GM19397 (cell line): ENCODE measurements around the gene R3HDM4.
"Not testable (repeated sequence)": the region's sequence is repeated elsewhere in the genome, so short reads cannot be mapped to it uniquely, and the experiment has no call there.

Experiments
- ATAC-seq: cut with Tn5 transposase; IDR thresholded peaks from one replicate; pipeline ENCODE4 v1.9.1; 2021; ENCODE audit warnings: mild to moderate bottlenecking, moderate library complexity; ENCODE audit not compliant: unreplicated experiment

The R3HDM4 gene

DNA sequence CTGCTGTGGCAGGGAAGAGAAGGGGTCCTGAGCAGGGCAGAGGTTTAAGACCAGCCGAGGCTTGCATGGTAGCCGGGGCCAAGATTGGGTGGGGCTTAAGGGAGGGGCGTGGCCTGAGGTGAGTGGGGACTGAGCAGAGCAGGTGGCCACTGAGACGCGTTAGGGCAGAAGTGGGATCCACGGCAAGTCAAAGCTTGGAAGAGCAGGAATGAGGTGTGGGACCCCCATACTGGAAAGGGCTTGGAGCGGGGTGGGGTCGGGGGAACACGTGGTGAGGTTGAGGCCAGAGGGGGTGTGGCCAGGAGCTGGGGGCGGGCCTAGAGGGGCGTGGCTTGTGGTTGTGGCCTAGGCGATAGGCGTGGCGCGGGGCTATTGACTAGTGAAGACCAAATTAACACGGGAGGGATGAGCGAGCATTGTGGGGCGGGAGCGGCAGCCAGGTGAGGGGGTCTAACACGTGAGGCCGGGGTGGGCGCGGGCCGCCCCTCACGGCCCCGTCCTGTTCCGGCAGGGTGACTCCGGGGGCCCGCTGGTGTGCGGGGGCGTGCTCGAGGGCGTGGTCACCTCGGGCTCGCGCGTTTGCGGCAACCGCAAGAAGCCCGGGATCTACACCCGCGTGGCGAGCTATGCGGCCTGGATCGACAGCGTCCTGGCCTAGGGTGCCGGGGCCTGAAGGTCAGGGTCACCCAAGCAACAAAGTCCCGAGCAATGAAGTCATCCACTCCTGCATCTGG lies 50.3 kb downstream of the R3HDM4 start:
- ATAC-seq: no peak

DNA sequence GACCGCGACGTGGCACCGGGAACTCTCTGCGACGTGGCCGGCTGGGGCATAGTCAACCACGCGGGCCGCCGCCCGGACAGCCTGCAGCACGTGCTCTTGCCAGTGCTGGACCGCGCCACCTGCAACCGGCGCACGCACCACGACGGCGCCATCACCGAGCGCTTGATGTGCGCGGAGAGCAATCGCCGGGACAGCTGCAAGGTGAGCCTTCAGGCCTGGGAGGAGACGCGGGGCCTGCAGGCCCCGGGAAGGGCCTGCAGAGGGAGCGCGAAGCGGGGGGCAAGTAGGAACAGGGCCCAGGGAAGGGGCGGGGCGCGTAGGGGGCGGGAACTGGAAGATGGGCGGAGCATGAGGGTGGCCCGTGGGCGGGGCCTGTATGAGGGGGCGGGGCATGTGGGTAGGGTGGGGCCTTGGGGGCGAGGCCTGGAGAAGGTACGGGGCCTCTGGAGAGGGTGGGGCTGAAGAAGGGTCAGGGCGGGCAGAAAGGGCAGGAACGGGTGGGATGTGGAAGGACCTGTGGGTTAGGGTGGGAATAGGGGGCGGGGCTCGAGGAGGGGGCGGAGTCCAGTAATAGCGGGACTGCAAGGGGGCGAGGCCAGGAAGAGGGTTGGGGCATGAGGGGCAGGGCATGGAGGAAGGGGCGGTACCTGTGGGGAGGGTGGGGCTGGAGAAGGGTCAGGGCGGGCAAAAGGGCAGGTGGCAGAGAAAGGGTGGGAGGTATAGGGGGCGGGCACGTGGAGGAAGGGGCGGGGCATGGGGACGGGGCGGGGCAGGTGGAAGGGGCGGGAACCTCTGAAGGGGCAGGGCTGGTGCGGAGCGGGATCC lies 51.1 kb downstream of the R3HDM4 start:
- ATAC-seq: no peak

DNA sequence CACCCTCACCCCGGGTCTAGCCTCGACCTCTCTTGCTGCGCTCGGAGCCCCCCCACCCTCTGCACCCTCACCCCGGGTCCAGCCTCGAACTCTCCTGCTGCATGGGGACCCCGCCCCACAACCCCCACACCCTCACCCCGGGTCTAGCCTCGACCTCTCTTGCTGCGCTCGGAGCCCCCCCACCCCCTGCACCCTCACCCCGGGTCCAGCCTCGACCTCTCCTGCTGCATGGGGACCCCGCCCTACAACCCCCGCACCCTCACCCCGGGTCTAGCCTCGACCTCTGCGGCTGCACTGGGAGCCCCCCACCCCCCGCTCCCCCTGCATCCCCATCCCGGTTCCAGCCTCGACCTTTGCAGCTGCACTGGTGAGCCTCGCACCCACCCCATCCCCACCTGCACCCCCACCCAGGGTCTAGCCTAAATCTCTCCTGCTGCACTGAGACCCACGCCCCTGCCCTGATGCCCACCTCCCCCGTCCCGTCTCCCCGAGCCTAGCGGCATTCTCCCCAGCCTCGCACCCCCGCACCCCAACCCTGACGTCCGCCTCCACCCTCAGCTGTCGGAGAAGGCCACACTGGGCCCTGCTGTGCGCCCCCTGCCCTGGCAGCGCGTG lies 51.8 kb downstream of the R3HDM4 start:
- no peak for ATAC-seq

DNA sequence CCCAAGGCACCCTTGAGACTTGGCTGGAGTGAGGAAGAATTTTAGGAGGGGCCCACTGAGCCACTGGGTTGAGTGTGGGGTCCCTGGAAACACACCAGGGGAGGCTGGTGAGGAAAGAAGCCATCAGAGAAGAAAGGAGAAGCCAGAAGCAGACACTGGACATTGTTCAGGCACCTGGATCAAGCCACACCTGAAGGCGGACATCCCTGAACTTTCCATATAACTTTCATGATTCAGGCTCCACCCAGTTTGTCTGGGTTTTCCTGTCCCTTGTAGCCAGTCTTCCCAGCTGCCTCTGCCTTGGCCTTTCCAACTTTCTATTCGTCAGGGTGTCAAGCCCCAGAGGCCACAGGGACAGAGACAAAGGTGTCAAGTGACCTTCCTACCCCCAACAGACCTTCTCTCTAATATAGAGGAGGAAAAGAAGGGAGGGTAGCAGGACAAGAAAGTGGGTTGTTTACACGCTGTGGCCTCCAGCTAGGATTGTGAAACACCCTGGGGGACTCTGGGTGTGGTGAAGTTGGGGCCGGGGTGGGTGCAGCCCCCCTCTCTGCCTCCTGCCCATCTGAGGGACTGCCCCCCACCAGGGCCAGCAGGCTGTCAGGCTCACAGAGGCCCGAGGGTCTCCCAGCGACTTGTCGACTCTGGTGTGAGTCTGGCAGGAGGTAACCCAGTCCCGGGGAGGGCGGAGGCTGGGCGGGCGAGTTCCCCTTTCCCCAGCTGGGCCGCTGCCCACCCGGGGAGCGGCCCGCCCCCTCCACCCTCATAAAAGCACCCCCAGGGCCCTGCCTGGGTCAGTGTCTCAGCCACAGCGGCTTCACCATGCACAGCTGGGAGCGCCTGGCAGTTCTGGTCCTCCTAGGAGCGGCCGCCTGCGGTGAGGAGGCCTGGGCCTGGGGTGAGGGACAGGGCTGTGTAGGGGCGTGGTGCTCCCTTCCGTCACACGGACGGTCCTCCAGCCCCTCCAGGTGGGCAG lies 53.9 kb downstream of the R3HDM4 start, which contains the start of gene CFD:
Gene CFD (plus strand): TSS at position 797 of the 976 bp plus-strand sequence. CDS start 26 bp downstream, at position 823.
- no peak for ATAC-seq

DNA sequence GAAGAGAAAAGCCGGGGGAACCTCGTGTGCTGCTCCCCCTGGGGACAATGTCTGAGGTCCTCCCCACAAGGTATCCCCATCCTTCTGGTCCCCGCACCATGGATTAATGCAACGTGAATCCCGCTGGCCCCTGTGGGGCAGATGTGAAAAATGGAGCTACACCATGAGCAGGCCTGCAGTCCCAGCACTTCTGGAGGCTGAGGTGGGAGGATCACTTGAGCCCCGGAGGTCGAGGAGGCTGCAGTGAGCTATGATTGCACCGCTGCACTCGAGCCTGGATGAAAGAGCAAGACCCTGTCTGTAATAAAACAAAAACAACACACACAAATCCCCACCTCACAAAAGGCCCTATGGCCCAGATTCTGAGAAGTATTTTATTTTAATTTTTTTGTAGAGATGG lies 54.7 kb downstream of the R3HDM4 start:
- ATAC-seq: no peak

DNA sequence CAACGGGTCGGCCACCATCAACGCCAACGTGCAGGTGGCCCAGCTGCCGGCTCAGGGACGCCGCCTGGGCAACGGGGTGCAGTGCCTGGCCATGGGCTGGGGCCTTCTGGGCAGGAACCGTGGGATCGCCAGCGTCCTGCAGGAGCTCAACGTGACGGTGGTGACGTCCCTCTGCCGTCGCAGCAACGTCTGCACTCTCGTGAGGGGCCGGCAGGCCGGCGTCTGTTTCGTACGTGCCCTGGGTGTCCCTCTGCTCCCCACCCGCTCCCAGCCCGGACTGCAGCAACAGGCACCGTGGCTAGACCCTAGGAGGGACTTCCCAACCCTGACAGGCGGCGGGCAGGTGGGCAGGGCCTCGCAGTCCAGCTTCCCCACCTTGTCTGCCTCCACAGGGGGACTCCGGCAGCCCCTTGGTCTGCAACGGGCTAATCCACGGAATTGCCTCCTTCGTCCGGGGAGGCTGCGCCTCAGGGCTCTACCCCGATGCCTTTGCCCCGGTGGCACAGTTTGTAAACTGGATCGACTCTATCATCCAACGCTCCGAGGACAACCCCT lies 57.4 kb downstream of the R3HDM4 start:
- ATAC-seq: no peak

DNA sequence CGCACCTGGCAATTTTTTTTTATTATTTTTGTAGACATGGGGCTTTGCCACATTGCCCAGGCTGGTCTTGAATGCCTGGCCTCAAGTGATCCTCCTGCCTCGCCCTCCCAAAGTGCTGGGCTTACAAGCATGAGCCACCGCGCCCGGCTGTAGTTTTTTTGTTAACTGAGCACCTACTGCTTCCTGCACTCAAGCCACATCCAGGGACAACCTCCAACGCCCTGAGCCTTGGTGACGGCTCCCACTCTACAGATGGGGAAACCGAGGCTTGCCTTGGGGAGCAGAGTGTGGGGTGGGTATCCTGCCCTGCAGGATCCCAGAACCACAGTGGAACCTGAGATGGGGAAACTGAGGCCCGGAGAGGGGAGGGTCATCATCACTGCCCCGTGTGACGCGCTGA lies 57.9 kb downstream of the R3HDM4 start:
- ATAC-seq: no peak

DNA sequence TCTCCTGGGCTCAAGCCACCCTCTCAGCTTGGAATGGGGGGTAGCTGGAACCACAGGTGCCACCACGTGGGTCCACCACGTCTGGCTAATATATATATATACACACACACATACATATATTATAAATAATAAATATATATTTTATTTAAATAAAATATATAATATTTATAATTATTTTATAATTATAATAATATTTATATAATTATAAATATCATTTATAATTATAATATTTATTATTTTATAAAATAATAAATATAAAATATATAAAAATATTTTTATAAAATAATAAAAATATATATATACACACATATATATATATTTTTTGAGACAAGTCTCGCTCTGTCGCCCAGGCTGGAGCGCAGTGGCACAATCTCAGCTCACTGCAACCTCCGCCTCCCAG lies 58.5 kb downstream of the R3HDM4 start:
- ATAC-seq: no peak

DNA sequence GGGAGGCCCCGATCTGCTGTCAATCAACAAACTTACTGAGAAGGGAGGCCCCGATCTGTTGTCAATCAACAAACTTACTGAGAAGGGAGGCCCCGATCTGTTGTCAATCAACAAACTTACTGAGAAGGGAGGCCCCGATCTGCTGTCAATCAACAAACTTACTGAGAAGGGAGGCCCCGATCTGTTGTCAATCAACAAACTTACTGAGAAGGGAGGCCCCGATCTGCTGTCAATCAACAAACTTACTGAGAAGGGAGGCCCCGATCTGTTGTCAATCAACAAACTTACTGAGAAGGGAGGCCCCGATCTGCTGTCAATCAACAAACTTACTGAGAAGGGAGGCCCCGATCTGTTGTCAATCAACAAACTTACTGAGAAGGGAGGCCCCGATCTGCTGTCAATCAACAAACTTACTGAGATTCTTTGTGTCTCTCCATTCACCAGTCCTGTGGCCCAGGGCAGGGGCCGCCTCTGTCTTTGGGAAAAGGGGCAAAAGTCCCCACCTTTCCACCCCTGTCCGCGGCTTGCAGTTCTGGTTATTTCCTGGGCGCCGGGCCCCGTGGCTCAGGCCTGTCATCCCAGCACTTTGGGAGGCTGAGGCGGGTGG lies 59.3 kb downstream of the R3HDM4 start:
- not testable (repeated sequence) for ATAC-seq

DNA sequence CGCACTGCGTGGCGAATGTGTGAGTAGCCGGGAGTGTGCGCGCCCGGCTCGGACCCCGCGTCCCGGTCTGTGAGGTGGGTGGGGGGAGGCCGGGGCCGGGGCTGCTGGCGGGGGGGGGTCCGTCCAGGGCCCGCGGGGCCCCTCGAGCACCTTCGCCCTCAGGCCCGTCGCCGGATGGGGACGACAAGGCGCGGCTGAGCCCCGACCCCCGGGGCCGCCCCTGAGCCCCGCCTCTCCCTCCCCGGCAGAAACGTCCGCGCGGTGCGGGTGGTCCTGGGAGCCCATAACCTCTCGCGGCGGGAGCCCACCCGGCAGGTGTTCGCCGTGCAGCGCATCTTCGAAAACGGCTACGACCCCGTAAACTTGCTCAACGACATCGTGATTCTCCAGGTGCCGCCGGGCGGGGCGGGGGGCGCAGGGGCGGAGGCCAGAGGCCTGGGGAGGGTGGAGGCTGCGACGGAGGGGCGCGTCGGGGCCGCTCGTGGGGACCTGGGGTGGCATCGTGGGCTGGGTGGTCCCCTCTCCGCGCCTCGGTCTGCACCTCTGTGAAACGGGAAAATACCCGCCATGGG lies 59.9 kb downstream of the R3HDM4 start:
- ATAC-seq: no peak

DNA sequence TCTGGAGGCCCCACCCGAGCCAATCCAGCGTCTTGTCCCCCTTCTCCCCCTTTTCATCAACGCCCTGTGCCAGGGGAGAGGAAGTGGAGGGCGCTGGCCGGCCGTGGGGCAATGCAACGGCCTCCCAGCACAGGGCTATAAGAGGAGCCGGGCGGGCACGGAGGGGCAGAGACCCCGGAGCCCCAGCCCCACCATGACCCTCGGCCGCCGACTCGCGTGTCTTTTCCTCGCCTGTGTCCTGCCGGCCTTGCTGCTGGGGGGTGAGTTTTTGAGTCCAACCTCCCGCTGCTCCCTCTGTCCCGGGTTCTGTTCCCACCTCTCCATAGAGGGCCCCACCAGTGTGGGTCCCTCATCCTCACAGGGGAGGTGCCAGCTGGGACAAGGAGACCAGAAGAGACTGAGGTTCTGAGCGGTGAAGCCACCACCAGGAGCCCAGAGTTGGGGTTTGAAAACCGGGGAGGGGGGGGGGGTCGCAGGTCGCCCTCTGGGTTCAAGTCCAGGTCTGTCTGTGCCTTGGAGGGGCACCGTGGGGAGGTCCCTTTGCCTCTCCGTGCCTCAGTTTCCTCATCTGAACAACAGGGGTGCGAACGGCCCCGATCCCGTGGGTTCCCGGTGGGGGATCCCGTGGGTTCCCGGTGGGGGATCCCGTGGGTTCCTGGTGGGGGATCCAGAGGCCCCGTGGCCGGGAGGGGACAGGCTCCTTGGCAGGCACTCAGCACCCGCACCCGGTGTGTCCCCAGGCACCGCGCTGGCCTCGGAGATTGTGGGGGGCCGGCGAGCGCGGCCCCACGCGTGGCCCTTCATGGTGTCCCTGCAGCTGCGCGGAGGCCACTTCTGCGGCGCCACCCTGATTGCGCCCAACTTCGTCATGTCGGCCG lies 60.6 kb downstream of the R3HDM4 start, which contains the start of gene ELANE:
Gene ELANE (plus strand): TSS at position 168 of the 878 bp plus-strand sequence. CDS start 26 bp downstream, at position 194.
- no peak for ATAC-seq

DNA sequence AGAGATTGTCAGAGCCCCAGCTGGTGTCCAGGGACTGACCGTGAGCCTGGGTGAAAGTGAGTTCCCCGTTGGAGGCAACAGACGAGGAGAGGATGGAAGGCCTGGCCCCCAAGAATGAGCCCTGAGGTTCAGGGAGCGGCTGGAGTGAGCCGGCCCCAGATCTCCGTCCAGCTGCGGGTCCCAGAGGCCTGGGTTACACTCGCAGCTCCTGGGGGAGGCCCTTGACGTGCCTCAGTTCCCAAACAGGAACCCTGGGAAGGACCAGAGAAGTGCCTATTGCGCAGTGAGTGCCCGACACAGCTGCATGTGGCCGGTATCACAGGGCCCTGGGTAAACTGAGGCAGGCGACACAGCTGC lies 62.1 kb downstream of the R3HDM4 start:
- no peak for ATAC-seq

DNA sequence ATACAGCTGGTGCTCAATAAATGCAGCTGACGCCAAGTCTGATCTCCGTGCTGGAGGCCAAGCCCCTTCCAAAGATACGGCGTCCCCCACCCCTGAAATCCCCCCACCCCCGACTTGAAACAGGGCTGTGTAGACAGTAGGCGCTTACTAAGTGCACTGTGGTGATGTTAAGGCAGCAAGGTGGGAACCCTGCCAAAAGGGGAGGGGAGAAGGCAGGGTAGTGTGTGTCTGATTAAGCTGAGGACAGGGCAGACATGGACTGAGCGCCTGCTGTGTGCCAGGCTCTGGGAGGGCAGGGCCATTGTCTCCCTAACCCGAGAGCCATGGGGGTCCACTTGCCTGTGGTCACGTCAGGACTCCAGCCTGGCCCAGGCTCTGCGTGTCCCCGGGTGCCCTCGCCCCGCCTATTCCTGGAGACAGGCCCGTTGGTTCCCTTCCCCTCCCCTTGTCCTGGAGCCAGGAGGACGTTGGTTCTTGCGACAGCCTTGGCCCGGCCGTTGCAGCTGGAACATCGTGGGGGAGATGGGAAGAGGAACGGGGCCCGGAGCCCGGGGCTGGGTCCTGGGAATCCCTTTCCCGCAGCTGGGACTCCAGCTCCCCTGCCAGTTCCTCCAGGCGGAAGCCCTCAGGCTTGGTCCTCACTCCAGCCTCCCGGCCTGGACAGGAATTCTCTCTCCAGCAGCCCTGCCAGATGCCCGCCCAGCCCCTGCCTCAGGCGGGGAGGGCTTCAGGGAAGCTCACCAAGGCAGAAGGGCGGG lies 62.6 kb downstream of the R3HDM4 start:
- no peak for ATAC-seq

DNA sequence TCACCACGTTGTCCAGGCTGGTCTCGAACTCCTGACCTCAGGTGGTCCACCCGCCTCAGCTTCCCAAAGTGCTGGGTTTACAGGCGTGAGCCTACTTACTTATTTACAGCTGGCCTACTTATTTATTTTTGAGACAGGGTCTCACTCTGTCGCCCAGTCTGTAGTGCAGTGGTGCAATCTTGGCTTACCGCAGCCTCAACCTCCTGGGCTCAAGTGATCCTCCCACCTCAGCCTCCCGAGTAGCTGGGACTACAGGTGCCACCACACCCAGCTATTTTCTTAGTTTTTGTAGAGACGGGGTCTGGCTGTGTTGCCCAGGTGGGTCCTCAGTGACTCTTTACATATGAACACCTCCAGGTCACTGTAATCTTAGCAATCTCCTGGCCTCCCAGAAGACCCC lies 63.8 kb downstream of the R3HDM4 start:
- ATAC-seq: not testable (repeated sequence)

DNA sequence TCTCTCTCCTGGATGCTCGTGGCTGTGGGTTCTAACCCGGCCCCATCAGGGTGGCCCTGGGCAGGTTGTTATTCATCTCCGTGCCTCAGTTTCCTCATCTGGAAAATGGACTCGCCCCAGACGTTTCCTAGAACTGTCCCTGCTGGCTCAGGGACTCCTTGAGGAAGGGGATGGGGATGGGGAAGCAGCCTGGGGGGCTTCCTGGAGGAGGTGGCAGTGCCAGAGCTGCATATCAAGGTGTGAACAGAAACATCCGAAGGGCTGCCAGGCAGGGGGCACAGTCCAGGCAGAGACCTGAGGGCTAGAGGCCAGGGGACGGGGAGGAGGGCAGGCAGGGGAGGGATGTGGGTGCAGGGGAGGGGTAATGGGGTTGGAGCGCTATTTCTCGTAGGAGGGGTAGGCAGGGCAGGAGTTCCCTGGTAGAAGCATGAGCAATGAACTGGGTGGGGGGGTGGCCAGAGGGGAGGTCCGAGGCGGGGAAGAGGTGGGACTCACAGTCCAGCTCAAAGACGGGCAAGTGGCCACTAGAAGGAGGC lies 64.6 kb downstream of the R3HDM4 start:
- no peak for ATAC-seq
